Kidney (tissue), 14 donors: ENCODE data around the gene GOLGA1. TPM values are rescaled to one million over a fixed set of nuclear protein-coding genes. Genes with fewer than 3 reads are reported as not detected.

ENCODE experiments used
- DNase-seq, 5 donors: peaks; one replicate each; pipeline ENCODE4 v3.0.0-alpha.2; 2013 to 2020
- FAIRE-seq: peaks from 2 replicates; lab custom pipeline; 2012; peaks lifted over from hg19 to GRCh38; lab: Jason Lieb, UNC
- H3K27ac ChIP-seq, 2 donors: one replicate each; pipeline ENCODE4 v1.7.0; 2013; ENCODE audit warnings: low read depth in 2 of 2, low read length in 2 of 2, inconsistent platforms in 1 of 2
- H3K27me3 ChIP-seq: one replicate; pipeline ENCODE4 v1.7.1; 2013; ENCODE audit warnings: low read length, inconsistent platforms; ENCODE audit not compliant: control insufficient read depth, insufficient read depth
- H3K36me3 ChIP-seq, 3 donors: one replicate each; pipeline versions ENCODE4 v1.7.0 to v1.7.1; 2013; ENCODE audit warnings: low read length in 3 of 3, control low read depth in 1 of 3, inconsistent platforms in 1 of 3; ENCODE audit not compliant: insufficient read depth in 3 of 3, control insufficient read depth in 2 of 3
- H3K4me1 ChIP-seq, 3 donors: one replicate each; pipeline versions ENCODE4 v1.7.0 to v1.7.1; 2013; ENCODE audit warnings: low read length in 3 of 3, inconsistent platforms in 1 of 3, low read depth in 1 of 3; ENCODE audit not compliant: control insufficient read depth in 2 of 3, insufficient read depth in 2 of 3
- H3K4me3 ChIP-seq, 3 donors: one replicate each; pipeline versions ENCODE4 v1.7.0 to v1.8.1; 2013; ENCODE audit warnings: low read length in 3 of 3, control low read depth in 1 of 3, inconsistent platforms in 1 of 3
- H3K9ac ChIP-seq, 3 donors: one replicate each; pipeline versions ENCODE4 v1.7.0 to v1.7.1; 2013; ENCODE audit warnings: low read length in 3 of 3, control low read depth in 1 of 3, inconsistent platforms in 1 of 3
- H3K9me3 ChIP-seq, 3 donors: one replicate each; pipeline versions ENCODE4 v1.7.0 to v1.7.1; 2013; ENCODE audit warnings: low read length in 3 of 3, control low read depth in 1 of 3, inconsistent platforms in 1 of 3; ENCODE audit not compliant: control insufficient read depth in 2 of 3, insufficient read depth in 1 of 3
- intact Hi-C: fragments of 100-400 bp; cut with DNase I; formaldehyde crosslinking; loops from one replicate; pipeline ENCODE4 v1.11.1; 2022
- polyA plus RNA-seq: library from polyadenylated mRNA; stranded (reverse); fragments of 350-450 nt; fragmentation: Illumina TruSeq; extraction: RNeasy Lipid Tissue Mini Kit (QIAGEN cat#74804); gene quantifications from one replicate; pipeline ENCODE4 v1.2.3, GENCODE V29; 2014; ENCODE audit warnings: low read depth, low replicate concordance; ENCODE audit not compliant: insufficient read depth
- total RNA-seq: library from RNA; stranded (reverse); fragmentation: NEBNext Ultra II Directional; extraction: Animal tissue kit (Norgen Biotek cat#: 25700); gene quantifications from one replicate; pipeline ENCODE4 v1.2.1, GENCODE V29; 2021
- TF ChIP-seq, protein P1 (sequence below): IDR thresholded peaks from 3 replicates; pipeline ENCODE4 v1.5.1; 2012; ENCODE audit warnings: mild to moderate bottlenecking, moderate library complexity, borderline replicate concordance; ENCODE audit not compliant: insufficient read depth; ENCODE audit errors: extremely low read depth
- donor health status: control.
- donor health status: control.
- donor health status: control.
- donor health status: control.
- donor health status: control.
- donor health status: DM: yes; HTN: yes; CAD: no.
- donor health status: Normal renal cell carcinoma (clear cell type).

GOLGA1 gene
- total and polyA plus RNA-seq, 2 donors from 2014 or later = 6.2 to 21.0 TPM

DNA sequence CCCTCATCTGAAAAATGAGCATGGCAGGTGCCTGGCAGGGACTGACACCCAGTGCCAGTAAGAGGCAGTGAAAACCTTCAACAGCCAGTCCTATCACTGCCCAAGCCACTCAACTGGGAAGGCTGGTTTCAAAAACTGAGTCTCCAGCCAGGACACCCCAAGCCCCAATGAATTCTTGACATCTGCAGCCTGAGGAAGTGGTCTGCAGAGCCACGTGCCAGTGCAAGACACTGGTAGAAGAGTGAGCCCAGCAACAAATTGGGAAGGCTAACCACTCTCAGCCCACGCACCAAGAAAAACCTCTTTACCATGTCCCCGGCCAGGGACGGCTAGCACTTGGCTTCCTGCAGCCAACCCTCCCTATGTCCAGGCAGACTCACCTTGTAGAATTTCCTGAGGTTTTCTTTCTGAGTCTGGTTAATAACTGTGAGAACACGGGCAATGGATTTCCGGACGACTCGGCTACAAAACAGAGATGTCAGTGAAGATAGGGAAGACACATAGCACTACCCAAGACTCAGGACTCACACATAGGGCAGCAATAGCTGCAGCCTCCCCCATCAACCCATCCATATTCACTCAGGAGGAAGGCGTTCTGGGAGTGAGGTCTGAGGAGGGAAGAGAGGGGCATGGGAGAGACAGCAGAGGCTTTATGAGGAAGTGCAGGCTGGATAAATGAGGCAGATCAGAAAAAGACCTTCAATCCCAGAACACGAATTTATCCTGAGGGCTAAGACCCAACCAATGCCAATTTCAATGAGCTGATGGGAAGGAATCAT is 80.9 kb downstream of the GOLGA1 start:
- peaks cover 9 to 32% (median 17%) of the 10 kb centered on the region in 3 donors for H3K36me3 ChIP-seq

DNA sequence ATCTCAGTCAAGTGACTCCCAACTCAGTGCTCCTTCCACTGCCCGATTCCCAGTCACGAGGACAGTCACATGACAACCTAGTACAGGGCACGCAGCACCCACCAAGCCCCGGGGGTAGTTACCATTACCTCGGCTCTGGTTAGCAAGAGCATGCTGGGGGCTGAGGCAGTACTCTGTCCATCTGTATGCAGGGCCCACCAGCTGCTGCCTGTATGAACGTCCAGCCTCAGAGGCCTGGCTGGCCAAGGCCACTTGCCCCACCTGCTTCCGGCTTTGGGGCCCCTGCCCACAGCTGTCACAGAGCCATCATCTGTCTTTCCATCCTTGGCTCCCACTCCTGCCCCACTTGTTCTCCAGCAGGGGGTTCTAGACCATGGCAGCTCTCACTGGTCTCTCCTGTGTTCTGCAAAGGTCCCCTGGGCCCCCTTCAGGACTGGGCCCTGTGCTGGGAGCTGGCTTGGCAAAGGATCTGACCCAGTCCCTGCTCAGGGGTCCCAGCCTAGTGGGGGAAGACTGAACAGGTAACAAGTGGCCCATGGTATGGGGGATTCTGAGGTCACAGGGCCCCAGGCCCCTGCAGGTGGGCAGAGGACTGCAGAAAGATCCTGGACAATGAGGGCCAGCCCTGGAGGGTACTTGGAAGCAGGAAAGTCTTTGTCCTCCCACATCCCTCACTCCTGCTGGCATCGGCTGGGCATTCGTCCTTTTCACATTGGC is 82.4 kb downstream of the GOLGA1 start:
- Histone ChIP-seq H3K9me3 (no peaks in the 10 kb centered on the region), H3K27ac (no peak overlapping the region), H3K27me3 (no peaks in the 10 kb centered on the region), H3K9ac (no peak overlapping the region), H3K4me1 (peaks cover 0 to 12% (median 6%) of the 10 kb centered on the region in 3 donors), H3K36me3 (peaks cover 9 to 32% (median 17%) of the 10 kb centered on the region in 3 donors), H3K4me3 (no peak overlapping the region)
- intact Hi-C loops = no loop called here
- TF ChIP-seq, protein P1, sequence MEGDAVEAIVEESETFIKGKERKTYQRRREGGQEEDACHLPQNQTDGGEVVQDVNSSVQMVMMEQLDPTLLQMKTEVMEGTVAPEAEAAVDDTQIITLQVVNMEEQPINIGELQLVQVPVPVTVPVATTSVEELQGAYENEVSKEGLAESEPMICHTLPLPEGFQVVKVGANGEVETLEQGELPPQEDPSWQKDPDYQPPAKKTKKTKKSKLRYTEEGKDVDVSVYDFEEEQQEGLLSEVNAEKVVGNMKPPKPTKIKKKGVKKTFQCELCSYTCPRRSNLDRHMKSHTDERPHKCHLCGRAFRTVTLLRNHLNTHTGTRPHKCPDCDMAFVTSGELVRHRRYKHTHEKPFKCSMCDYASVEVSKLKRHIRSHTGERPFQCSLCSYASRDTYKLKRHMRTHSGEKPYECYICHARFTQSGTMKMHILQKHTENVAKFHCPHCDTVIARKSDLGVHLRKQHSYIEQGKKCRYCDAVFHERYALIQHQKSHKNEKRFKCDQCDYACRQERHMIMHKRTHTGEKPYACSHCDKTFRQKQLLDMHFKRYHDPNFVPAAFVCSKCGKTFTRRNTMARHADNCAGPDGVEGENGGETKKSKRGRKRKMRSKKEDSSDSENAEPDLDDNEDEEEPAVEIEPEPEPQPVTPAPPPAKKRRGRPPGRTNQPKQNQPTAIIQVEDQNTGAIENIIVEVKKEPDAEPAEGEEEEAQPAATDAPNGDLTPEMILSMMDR = no peak
- FAIRE-seq (no peak), DNase-seq (no peak)

More for the DNA sequence above, 80.9 kb downstream of the GOLGA1 start:
- TF ChIP-seq, protein P1 = no peak
- FAIRE-seq = no peak
- intact Hi-C loops = no loop called here
- H3K9me3 ChIP-seq = no peaks in the 10 kb centered on the region
- H3K4me3 ChIP-seq = peak overlapping the region; percentile 76 to 85 (median 81)
- DNase-seq = no peak
- no peaks in the 10 kb centered on the region for H3K27me3 ChIP-seq
- no peak overlapping the region for H3K27ac ChIP-seq
- H3K9ac ChIP-seq = peak overlapping the region; percentile 78 to 99 (median 85)
- peaks cover 0 to 12% (median 6%) of the 10 kb centered on the region in 3 donors for H3K4me1 ChIP-seq

DNA sequence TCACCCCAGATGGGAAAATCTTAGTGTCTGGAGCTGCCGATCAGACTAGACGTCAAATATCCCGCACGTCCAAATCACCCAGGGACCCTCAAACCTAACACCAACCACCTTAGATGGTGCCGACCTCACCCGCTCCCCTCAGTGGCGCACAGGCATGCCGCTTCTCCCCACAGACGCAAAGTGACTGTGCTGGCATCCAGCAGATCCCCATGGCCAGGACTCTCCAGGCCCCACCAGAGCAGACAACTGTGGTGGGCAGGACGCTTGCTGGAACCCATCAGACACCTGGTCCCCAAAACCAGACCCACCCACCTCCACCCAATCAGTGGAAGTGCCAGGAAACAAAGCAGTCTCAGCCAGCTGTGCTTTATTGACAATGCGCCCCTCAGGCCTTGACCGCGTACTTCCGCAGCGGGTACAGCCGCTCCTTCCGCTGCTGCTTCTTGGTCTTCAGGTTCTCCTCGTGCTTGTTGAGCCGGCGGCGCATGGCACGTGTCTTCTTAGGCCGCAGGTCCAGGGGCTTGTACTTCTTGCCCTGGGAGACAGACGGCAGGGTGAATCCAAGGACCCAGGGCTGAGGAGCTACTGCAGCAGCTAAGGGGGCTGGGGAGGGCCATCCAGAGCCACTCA is 83.2 kb downstream of the GOLGA1 start:
- Histone ChIP-seq H3K36me3 (peaks cover 9 to 32% (median 17%) of the 10 kb centered on the region in 3 donors), H3K27me3 (no peaks in the 10 kb centered on the region), H3K4me3 (no peak overlapping the region), H3K4me1 (peaks cover 0 to 18% (median 6%) of the 10 kb centered on the region in 3 donors), H3K9ac (no peak overlapping the region), H3K9me3 (no peaks in the 10 kb centered on the region), H3K27ac (no peak overlapping the region)
- TF ChIP-seq, protein P1 = no peak
- intact Hi-C loops = no loop called here
- DNase-seq (no peak), FAIRE-seq (no peak)
